Tongue (tissue), 2 donors: Measurements from ENCODE around the gene TIMM17B. TPM values are rescaled to one million over a fixed set of nuclear protein-coding genes. Genes with fewer than 3 reads are reported as not detected.

Experiments used
- DNase-seq: peaks from one replicate; pipeline ENCODE4 v3.0.0-alpha.2; 2015
- total RNA-seq: library from RNA; depleted of rRNA; stranded (reverse); fragments of >200 nt; gene quantifications from one replicate; pipeline ENCODE4 v1.2.3, GENCODE V29; 2014

TIMM17B gene
- total RNA-seq, 1 donor from 2014 or later = 36.7 TPM

GRCh38 chrX:48918643-48919340, 21.2 kb upstream of the TIMM17B start, which contains the start of gene PIM2:
Gene PIM2, minus strand, starts transcription at chrX:48919024. Its CDS starts 190 bp downstream, at chrX:48918834.
- DNase-seq = peak; percentile 87

GRCh38 chrX:48918301-48918642, 20.7 kb upstream of the TIMM17B start:
- DNase-seq = no peak

GRCh38 chrX:48917139-48918001, 19.8 kb upstream of the TIMM17B start:
- peak; percentile 93 for DNase-seq

- no peak for DNase-seq
Observed at GRCh38 chrX:48914593-48915493, 17.3 kb upstream of the TIMM17B start.

- DNase-seq = no peak
Observed at GRCh38 chrX:48913605-48914366, 16.2 kb upstream of the TIMM17B start.

GRCh38 chrX:48911412-48912182, 14.0 kb upstream of the TIMM17B start, which contains the start of gene SLC35A2:
Gene SLC35A2, minus strand, starts transcription at chrX:48911646. Its CDS starts 10 bp downstream, at chrX:48911636.
- DNase-seq = peak; percentile 85

GRCh38 chrX:48910926-48911411, 13.4 kb upstream of the TIMM17B start:
- DNase-seq = peak; percentile 3

GRCh38 chrX:48909703-48910294, 12.2 kb upstream of the TIMM17B start:
- DNase-seq = no peak

GRCh38 chrX:48908600-48908999, 11.0 kb upstream of the TIMM17B start:
- DNase-seq = no peak

- no peak for DNase-seq
Observed at GRCh38 chrX:48905090-48905790, 7.7 kb upstream of the TIMM17B start.

- no peak for DNase-seq
Observed at GRCh38 chrX:48904626-48905025, 7.1 kb upstream of the TIMM17B start.

- no peak for DNase-seq
Observed at GRCh38 chrX:48904180-48904579, 6.6 kb upstream of the TIMM17B start.

- no peak for DNase-seq
Observed at GRCh38 chrX:48903290-48903689, 5.7 kb upstream of the TIMM17B start.

- no peak for DNase-seq
Observed at GRCh38 chrX:48902776-48903175, 5.2 kb upstream of the TIMM17B start.

- DNase-seq = no peak
Observed at GRCh38 chrX:48902135-48902534, 4.6 kb upstream of the TIMM17B start.

- no peak for DNase-seq
Observed at GRCh38 chrX:48901069-48901468, 3.5 kb upstream of the TIMM17B start.

- no peak for DNase-seq
Observed at GRCh38 chrX:48899078-48899410, 1.5 kb upstream of the TIMM17B start.

- peak; percentile 85 for DNase-seq
Observed at GRCh38 chrX:48897157-48897624, 377 bp downstream of the TIMM17B start.

GRCh38 chrX:48896611-48897011, 957 bp downstream of the TIMM17B start:
- peak; percentile 26 for DNase-seq
